PC-9 (cell line): ENCODE measurements around the gene FLOT1. TPM values are rescaled to one million over a fixed set of nuclear protein-coding genes. Genes with fewer than 3 reads are reported as not detected.

Experiments used
- BruUV-seq: library from RNA; stranded (reverse); fragments of 400-500 nt; replicated peaks from 2 replicates; lab custom pipeline; 2021; lab: Mats Ljungman, UMichigan
- CTCF ChIA-PET: fragments of 300-600 bp; sonication (Branson Sonifier 250); formaldehyde crosslinking; loops from one replicate; lab custom pipeline; 2022; ENCODE audit warnings: antibody characterized with exemption; lab: Charles Lee
- POLR2A ChIA-PET: fragments of 300-600 bp; sonication (Branson Sonifier 250); formaldehyde crosslinking; loops from one replicate; lab custom pipeline; 2022; ENCODE audit warnings: antibody characterized with exemption; ENCODE audit not compliant: unreplicated experiment; lab: Charles Lee
- DNase-seq, 2 experiments: peaks; one replicate each; pipeline versions ENCODE4 v3.0.0 to v3.0.0-alpha.2; 2015 to 2022; ENCODE audit warnings: mixed read lengths in 1 of 2
- H2AFZ ChIP-seq: fragments of 200-600 bp; sonication (generic); 2 replicates; pipeline ENCODE4 v1.8.1; 2017; ENCODE audit warnings: antibody characterized with exemption
- H3F3A ChIP-seq: fragments of 200-600 bp; sonication (generic); 2 replicates; pipeline ENCODE4 v1.8.1; 2017; ENCODE audit warnings: antibody characterized with exemption, mild to moderate bottlenecking, low read depth; ENCODE audit not compliant: insufficient read depth
- H3K27ac ChIP-seq: fragments of 200-600 bp; sonication (generic); 2 replicates; pipeline ENCODE4 v1.6.1; 2016; ENCODE audit warnings: mixed run types
- H3K27me3 ChIP-seq: fragments of 200-600 bp; sonication (generic); 2 replicates; pipeline ENCODE4 v1.6.1; 2016; ENCODE audit warnings: low read depth, mixed run types; ENCODE audit not compliant: insufficient read depth
- H3K36me3 ChIP-seq: fragments of 200-600 bp; sonication (generic); 2 replicates; pipeline ENCODE4 v1.6.1; 2016; ENCODE audit warnings: low read depth, mixed run types
- H3K4me1 ChIP-seq: fragments of 200-600 bp; sonication (generic); replicated peaks from 2 replicates; pipeline ENCODE4 v1.6.1; 2016; ENCODE audit warnings: mixed run types; ENCODE audit not compliant: insufficient read depth
- H3K4me2 ChIP-seq: fragments of 200-600 bp; sonication (generic); 2 replicates; pipeline ENCODE4 v1.6.1; 2017; ENCODE audit warnings: mixed run types
- H3K4me3 ChIP-seq: fragments of 200-600 bp; sonication (generic); 2 replicates; pipeline ENCODE4 v1.6.1; 2016; ENCODE audit warnings: mixed run types
- H3K79me2 ChIP-seq: fragments of 200-600 bp; sonication (generic); 2 replicates; pipeline ENCODE4 v1.6.1; 2017; ENCODE audit warnings: low read depth, mixed run types
- H3K9me2 ChIP-seq: fragments of 200-600 bp; sonication (generic); 2 replicates; pipeline ENCODE4 v1.8.1; 2017; ENCODE audit warnings: mild to moderate bottlenecking; ENCODE audit not compliant: insufficient read depth
- H3K9me3 ChIP-seq: fragments of 200-600 bp; sonication (generic); 2 replicates; pipeline ENCODE4 v1.8.1; 2016; ENCODE audit warnings: low read depth; ENCODE audit not compliant: insufficient read depth
- H4K20me1 ChIP-seq: fragments of 200-600 bp; sonication (generic); 2 replicates; pipeline ENCODE4 v1.8.1; 2017; ENCODE audit not compliant: insufficient read depth
- CTCF ChIP-seq: fragments of 200-600 bp; sonication (generic); conservative IDR thresholded peaks from 2 replicates; pipeline ENCODE4 v1.6.1; 2017; ENCODE audit warnings: mixed run types, antibody characterized with exemption, mild to moderate bottlenecking, moderate library complexity
- EZH2 ChIP-seq: fragments of 200-600 bp; sonication (generic); IDR thresholded peaks from 2 replicates; pipeline ENCODE4 v1.8.0; 2017; ENCODE audit warnings: antibody characterized with exemption, low read depth
- intact Hi-C: fragments of 100-400 bp; cut with micrococcal nuclease; formaldehyde crosslinking; loops from one replicate; pipeline ENCODE4 v1.10.0; 2022; ENCODE audit not compliant: unreplicated experiment
- total RNA-seq: library from RNA; stranded (reverse); gene quantifications from 2 replicates; pipeline ENCODE4 v1.2.3, GENCODE V29; 2021

The FLOT1 gene
- total RNA-seq, 1 experiment from 2014 or later, result 225 TPM

GRCh38 chr6:30768634-30769087 lies 26.2 kb upstream of the FLOT1 start:
- Histone ChIP-seq H3K27me3 (no peaks in the 10 kb centered on the region), H3K4me3 (peak overlapping the region; percentile 41; the same call in 1 of the 2 replicates), H3K4me2 (peak overlapping the region; percentile 73), H3K4me1 (peaks cover 62% of the 10 kb centered on the region), H4K20me1 (no peaks in the 10 kb centered on the region), H3F3A (peaks cover 56% of the 10 kb centered on the region), H3K9me2 (no peaks in the 10 kb centered on the region), H3K79me2 (no peaks in the 10 kb centered on the region), H3K36me3 (no peaks in the 10 kb centered on the region), H3K9me3 (no peaks in the 10 kb centered on the region), H2AFZ (no peak overlapping the region), H3K27ac (peak overlapping the region; percentile 94)
- CTCF ChIA-PET, result interaction anchor here (0.5 to 2.3 kb wide), 5 partner anchors 14 to 272 kb away, joined by 3 to 12 read pairs (median 4); no protein-coding TSS in a partner anchor
- no TSS peak for BruUV-seq
- intact Hi-C loops, result loop anchor here (1.0 to 2.0 kb wide), 2 partner anchors 14 to 16 kb away; no protein-coding TSS in a partner anchor
- POLR2A ChIA-PET, result interaction anchor here (0.8 to 1.9 kb wide), 3 partner anchors 13 to 50 kb away, joined by 4 to 14 read pairs (median 5); no protein-coding TSS in a partner anchor
- no peak for DNase-seq
- no peak for TF ChIP-seq EZH2
- TF ChIP-seq CTCF, result no peak

GRCh38 chr6:30767944-30768301 lies 25.4 kb upstream of the FLOT1 start:
- peaks cover 63% of the 10 kb centered on the region for H3F3A ChIP-seq
- CTCF ChIA-PET, result interaction anchor here (1.0 kb wide), 1 partner anchor 13 kb away, joined by 4 read pairs; no protein-coding TSS in a partner anchor
- H3K79me2 ChIP-seq, result no peaks in the 10 kb centered on the region
- H3K9me2 ChIP-seq, result no peaks in the 10 kb centered on the region
- peaks cover 69% of the 10 kb centered on the region for H3K4me1 ChIP-seq
- no peaks in the 10 kb centered on the region for H3K36me3 ChIP-seq
- H3K4me3 ChIP-seq, result no peak overlapping the region
- no peaks in the 10 kb centered on the region for H3K27me3 ChIP-seq
- TF ChIP-seq CTCF (no peak), EZH2 (no peak)
- no TSS peak for BruUV-seq
- no peak for DNase-seq
- no peaks in the 10 kb centered on the region for H4K20me1 ChIP-seq
- peak overlapping the region; percentile 73 for H3K4me2 ChIP-seq
- POLR2A ChIA-PET, result no interaction called here
- H3K9me3 ChIP-seq, result no peaks in the 10 kb centered on the region
- intact Hi-C loops, result loop anchor here (2.0 kb wide), 1 partner anchor 15 kb away; no protein-coding TSS in a partner anchor
- peak overlapping the region; percentile 94 for H3K27ac ChIP-seq
- no peak overlapping the region for H2AFZ ChIP-seq

GRCh38 chr6:30767158-30767943 lies 24.9 kb upstream of the FLOT1 start:
- peak overlapping the region; percentile 94 for H3K27ac ChIP-seq
- no peak for TF ChIP-seq EZH2
- no peak for TF ChIP-seq CTCF
- H3K27me3 ChIP-seq, result no peaks in the 10 kb centered on the region
- H3K9me3 ChIP-seq, result no peaks in the 10 kb centered on the region
- intact Hi-C loops, result no loop called here
- H3K4me3 ChIP-seq, result no peak overlapping the region
- no peaks in the 10 kb centered on the region for H4K20me1 ChIP-seq
- no TSS peak for BruUV-seq
- DNase-seq, result no peak
- H3K9me2 ChIP-seq, result no peaks in the 10 kb centered on the region
- H2AFZ ChIP-seq, result no peak overlapping the region
- no peaks in the 10 kb centered on the region for H3K36me3 ChIP-seq
- ChIA-PET CTCF (interaction anchor here (0.6 to 1.0 kb wide), 2 partner anchors 12 to 16 kb away, joined by 3 to 4 read pairs; no protein-coding TSS in a partner anchor), POLR2A (no interaction called here)
- H3F3A ChIP-seq, result peaks cover 65% of the 10 kb centered on the region
- peak overlapping the region; percentile 73; the same call in 1 of the 2 replicates for H3K4me2 ChIP-seq
- H3K4me1 ChIP-seq, result peaks cover 75% of the 10 kb centered on the region
- H3K79me2 ChIP-seq, result no peaks in the 10 kb centered on the region
